Ramos (cell line): ENCODE data around the gene RHD.
"Not testable (repeated sequence)": the region's sequence is repeated elsewhere in the genome, so short reads cannot be mapped to it uniquely, and the experiment has no call there.

Experiments
- in situ Hi-C: fragments of 300-500 bp; cut with MboI; formaldehyde crosslinking; loops from one replicate; pipeline ENCODE4 v1.14.3; 2022; ENCODE audit warnings: low sequenced_read_pairs; ENCODE audit not compliant: unreplicated experiment

RHD gene

DNA sequence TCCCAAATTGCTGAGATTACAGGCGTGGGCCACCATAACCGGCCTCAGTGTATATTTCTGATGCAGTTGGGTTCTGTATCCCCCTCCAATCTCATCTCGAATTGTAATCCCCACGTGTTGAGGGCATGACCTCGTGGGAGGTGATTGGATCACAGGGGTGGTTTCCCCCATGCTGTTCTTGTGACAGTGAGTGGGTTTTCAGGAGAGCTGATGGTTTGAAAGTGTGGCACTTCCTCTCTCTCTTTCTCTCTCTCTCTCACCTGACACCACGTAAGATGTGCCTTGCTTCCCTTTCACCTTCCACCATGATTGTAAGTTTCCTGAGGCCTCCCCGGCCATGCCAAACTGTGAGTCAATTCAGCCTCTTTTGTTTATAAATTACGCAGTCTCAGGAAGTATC, 24.2 kb downstream of the RHD start:
- in situ Hi-C loops: not testable (repeated sequence)

- in situ Hi-C loops: not testable (repeated sequence)
Measured at GRCh38 chr1:25300729-25301128, 28.4 kb downstream of the RHD start.

- in situ Hi-C loops: not testable (repeated sequence)
Measured at GRCh38 chr1:25302330-25302729, 30.0 kb downstream of the RHD start.

DNA sequence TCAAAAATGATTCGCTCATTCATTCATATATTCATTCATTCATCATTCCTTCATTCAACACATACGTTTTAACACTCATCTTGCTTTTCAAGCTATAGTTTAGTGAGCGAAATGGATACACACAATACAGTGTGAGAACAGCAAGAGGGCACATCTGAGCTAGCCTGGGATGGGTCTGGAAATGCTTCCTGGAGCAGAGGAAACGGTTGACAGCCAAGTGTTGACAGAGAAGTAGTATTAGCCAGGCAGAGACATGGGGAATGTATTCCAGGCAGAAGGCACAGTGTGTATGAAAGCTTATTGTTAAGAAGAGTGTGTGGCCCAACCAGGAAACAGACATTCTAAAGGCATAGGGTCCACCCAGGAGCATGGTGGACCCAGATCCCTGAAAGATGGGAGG, 32.6 kb downstream of the RHD start:
- in situ Hi-C loops: not testable (repeated sequence)

- in situ Hi-C loops: not testable (repeated sequence)
Measured at GRCh38 chr1:25308168-25308567, 35.9 kb downstream of the RHD start.

- in situ Hi-C loops: not testable (repeated sequence)
Measured at GRCh38 chr1:25309085-25309484, 36.8 kb downstream of the RHD start.

- in situ Hi-C loops: not testable (repeated sequence)
Measured at GRCh38 chr1:25309486-25309885, 37.2 kb downstream of the RHD start.

DNA sequence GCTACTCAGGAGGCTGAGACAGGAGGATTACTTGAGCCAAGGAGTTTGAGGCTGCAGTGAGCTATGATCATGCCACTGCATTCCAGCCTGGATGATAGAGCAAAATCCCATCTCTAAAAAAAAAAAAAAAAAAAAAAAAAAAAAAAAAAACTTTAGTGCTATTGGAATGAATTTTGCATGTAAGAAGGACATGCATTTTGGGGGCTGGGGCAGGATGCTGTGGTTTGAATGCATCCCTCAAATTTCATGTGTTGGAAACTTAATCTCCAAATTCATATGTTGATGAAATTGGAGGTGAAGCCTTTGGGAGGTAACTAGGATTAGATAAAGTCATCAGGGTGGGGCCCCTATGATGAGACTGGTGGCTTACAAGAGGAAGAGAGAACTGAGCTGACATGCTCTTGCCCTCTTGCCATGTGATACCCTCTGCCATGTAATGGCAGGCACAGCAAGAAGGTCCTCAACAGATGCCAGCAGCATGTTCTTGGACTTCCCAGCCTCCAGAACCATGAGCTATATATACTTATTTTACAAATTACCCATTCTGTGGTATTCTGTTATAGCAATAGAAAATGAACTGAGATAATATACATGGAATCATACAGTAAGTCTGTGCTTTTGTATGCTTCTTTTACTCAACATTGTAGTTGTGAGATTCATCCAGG, 40.6 kb downstream of the RHD start:
- in situ Hi-C loops: not testable (repeated sequence)

GRCh38 chr1:25320314-25320938, 48.1 kb downstream of the RHD start:
- in situ Hi-C loops: not testable (repeated sequence)

DNA sequence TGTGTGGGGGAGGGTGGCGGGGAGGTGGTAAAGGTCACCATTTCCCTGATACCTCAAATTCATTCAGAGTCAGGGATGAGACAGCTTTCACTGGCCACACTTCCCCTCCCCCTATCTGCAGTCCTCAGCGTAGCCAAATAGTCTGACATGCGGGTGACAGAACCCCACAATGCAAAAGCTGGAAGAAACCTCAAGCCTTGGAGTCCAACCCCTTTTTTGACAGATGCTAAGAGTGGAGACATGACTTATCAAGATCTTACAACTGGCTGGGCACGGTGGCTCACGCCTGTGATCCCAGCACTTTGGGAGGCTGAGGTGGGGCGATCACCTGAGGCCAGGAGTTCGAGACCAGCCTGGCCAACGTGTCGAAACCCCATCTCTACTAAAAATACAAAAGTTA, 49.8 kb downstream of the RHD start:
- in situ Hi-C loops: not testable (repeated sequence)

DNA sequence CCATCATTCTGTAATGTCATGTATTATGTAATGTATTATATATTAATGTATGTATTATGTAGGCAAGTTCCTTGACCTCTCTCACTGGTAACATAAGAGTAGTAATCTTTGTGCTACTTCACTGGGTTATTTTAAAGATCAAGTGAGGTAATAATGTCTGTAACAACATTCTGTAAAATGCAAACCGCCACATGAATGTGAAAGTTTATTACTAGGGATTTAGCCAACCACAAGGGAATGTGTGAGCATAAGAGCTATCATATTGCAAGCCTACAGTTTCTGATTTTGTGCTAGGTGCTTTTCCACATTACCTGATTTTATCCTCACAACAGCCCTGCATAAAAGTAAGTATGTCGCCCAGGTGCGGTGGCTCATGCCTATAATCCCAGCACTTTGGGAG, 52.1 kb downstream of the RHD start:
- in situ Hi-C loops: not testable (repeated sequence)

GRCh38 chr1:25327864-25328790, 55.8 kb downstream of the RHD start:
- in situ Hi-C loops: not testable (repeated sequence)

GRCh38 chr1:25328791-25329185, 56.5 kb downstream of the RHD start:
- in situ Hi-C loops: not testable (repeated sequence)

DNA sequence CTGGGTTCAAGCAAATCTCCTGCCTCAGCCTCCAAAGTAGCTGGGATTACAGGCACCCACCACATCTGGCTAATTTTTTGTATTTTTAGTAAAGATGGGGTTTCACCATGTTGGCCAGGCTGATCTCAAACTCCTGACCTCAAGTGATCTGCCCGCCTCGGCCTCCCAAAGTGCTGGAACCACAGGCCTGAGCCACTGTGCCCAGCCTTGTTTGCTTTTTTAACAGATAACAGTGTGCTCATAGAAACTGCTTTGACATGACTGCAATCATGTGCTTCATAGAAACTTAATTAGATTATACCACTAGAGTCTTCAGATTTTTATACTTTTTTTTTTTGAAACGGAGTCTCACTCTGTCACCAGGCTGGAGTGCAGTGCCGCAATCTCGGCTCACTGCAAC, 57.0 kb downstream of the RHD start:
- in situ Hi-C loops: not testable (repeated sequence)

DNA sequence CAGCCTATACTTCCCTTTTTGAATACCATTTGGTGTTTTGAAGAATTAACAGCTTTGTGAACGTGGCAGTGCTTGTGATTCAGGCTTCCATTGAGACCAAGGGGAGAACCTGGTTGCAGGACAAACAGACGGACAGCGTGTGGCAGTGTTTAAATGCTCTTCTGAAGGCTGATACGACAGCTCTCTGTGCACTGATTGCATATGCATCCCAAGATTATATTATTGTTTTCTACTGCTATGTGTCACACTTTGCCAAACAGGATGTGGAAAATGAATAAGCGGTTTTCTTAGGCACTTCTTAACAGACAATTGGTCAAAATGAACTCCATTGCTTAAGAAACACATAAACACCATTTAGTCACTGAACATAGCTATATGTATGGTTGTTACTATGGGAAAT, 57.6 kb downstream of the RHD start:
- in situ Hi-C loops: not testable (repeated sequence)

GRCh38 chr1:25336922-25337354, 64.6 kb downstream of the RHD start:
- in situ Hi-C loops: not testable (repeated sequence)

DNA sequence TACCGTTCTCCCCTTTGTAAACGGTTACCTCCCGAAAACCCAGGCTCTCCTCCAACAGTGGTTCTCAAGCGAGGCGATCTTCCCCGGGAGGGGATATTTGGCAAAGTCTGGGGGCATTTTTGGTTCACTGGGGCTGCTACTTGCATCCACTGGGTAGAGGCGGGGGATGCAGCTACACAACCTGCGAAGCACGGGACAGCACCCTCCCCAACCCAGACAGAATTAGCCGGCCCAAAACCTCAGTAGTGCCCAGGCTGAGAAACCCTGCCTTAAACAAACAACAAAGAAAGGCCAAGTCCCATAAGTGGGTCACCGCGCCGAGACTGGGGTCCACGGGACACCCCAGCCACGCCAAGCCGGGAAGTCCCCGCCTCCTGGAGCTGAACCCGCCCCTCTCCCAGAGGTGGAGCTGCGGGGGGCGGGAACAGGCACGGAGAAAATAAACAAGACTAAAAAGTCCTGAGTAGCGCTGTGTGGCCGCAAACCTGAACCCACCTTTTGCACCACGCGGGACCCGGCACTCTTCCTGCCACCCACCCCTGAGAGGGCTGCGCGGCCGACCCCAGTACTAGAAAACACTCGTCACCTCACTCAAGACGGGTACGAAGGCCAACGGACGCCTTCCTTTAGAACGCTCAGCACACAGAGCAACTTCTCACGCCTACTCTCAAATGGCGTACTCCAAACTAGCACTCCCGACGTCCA, 65.3 kb downstream of the RHD start:
- in situ Hi-C loops: not testable (repeated sequence)

GRCh38 chr1:25338188-25338981, 66.1 kb downstream of the RHD start, which contains the start of gene TMEM50A:
Gene TMEM50A (plus strand): TSS chr1:25338334. CDS start chr1:25340487, 2,153 bp downstream.
- in situ Hi-C loops: no loop called here

- in situ Hi-C loops: no loop called here
Measured at GRCh38 chr1:25338986-25339385, 66.7 kb downstream of the RHD start.
